G401 (cell line): Measurements from ENCODE around the gene PSD4. TPM values are rescaled to one million over a fixed set of nuclear protein-coding genes. Genes with fewer than 3 reads are reported as not detected.

Source experiments
- DNase-seq: peaks from one replicate; pipeline ENCODE4 v3.0.0-alpha.2; 2015; ENCODE audit warnings: low spot score
- in situ Hi-C: cut with HindIII; loops from 2 replicates; pipeline ENCODE4 v1.10.0; 2016; ENCODE audit warnings: low sequenced_read_pairs, mixed read lengths
- total RNA-seq: library from RNA; depleted of rRNA; stranded (reverse); fragments of >200 nt; shearing (Covaris generic); gene quantifications from 2 replicates; pipeline ENCODE4 v1.2.3, GENCODE V29; 2014

Gene PSD4
- total RNA-seq, 1 experiment from 2014 or later: not detected

- no peak for DNase-seq
- in situ Hi-C loops: no loop called here
These were observed 6.6 kb downstream of the PSD4 start for GRCh38 chr2:113180131-113180946.

- in situ Hi-C loops: no loop called here
- DNase-seq: no peak
These were observed 7.7 kb downstream of the PSD4 start for GRCh38 chr2:113181258-113182051.

GRCh38 chr2:113182471-113183260 lies 8.9 kb downstream of the PSD4 start:
- in situ Hi-C loops: no loop called here
- DNase-seq: no peak

GRCh38 chr2:113183264-113183663 lies 9.5 kb downstream of the PSD4 start:
- in situ Hi-C loops: no loop called here
- no peak for DNase-seq

GRCh38 chr2:113183703-113184102 lies 9.9 kb downstream of the PSD4 start:
- in situ Hi-C loops: no loop called here
- no peak for DNase-seq

GRCh38 chr2:113184531-113185230 lies 10.9 kb downstream of the PSD4 start:
- DNase-seq: no peak
- in situ Hi-C loops: no loop called here

- no peak for DNase-seq
- in situ Hi-C loops: no loop called here
These were observed 12.1 kb downstream of the PSD4 start for GRCh38 chr2:113185664-113186432.

GRCh38 chr2:113186433-113186796 lies 12.6 kb downstream of the PSD4 start:
- in situ Hi-C loops: no loop called here
- DNase-seq: no peak

GRCh38 chr2:113187771-113188170 lies 14.0 kb downstream of the PSD4 start:
- in situ Hi-C loops: no loop called here
- DNase-seq: no peak

- in situ Hi-C loops: no loop called here
- DNase-seq: no peak
These were observed 17.1 kb downstream of the PSD4 start for GRCh38 chr2:113190871-113191270.

- in situ Hi-C loops: no loop called here
- no peak for DNase-seq
These were observed 18.8 kb downstream of the PSD4 start for GRCh38 chr2:113192459-113193100.

- DNase-seq: peak; percentile 23
- in situ Hi-C loops: no loop called here
These were observed 22.2 kb downstream of the PSD4 start for GRCh38 chr2:113195923-113196501.

- in situ Hi-C loops: no loop called here
- DNase-seq: no peak
These were observed 23.1 kb downstream of the PSD4 start for GRCh38 chr2:113196839-113197238.

GRCh38 chr2:113197347-113198047 lies 23.7 kb downstream of the PSD4 start:
- DNase-seq: no peak
- in situ Hi-C loops: no loop called here

- no peak for DNase-seq
These were observed 24.4 kb downstream of the PSD4 start for GRCh38 chr2:113198048-113198789.

GRCh38 chr2:113198790-113199612 lies 25.2 kb downstream of the PSD4 start:
- in situ Hi-C loops: no loop called here
- peak; percentile 71 for DNase-seq

More at GRCh38 chr2:113198048-113198789, 24.4 kb downstream of the PSD4 start:
- in situ Hi-C loops: no loop called here
